Liver (tissue), 9 donors: ENCODE measurements around the gene C2orf76. TPM values are rescaled to one million over a fixed set of nuclear protein-coding genes. Genes with fewer than 3 reads are reported as not detected.
A peak's percentile ranks its signal among the peaks of the same experiment; 100 is the strongest.

Source experiments
- DNase-seq: peaks from one replicate; pipeline ENCODE4 v3.0.0-alpha.2; 2017; ENCODE audit warnings: low spot score
- H3K27ac ChIP-seq, 2 donors: one replicate each; pipeline ENCODE4 v1.7.0; 2013; ENCODE audit warnings: inconsistent platforms in 2 of 2, low read length in 2 of 2, control low read depth in 1 of 2, low read depth in 1 of 2, mild to moderate bottlenecking in 1 of 2
- H3K27me3 ChIP-seq, 4 donors: one replicate each; pipeline versions ENCODE4 v1.6.1 to v1.7.0; 2013; ENCODE audit warnings: low read length in 3 of 4, inconsistent platforms in 1 of 4, mild to moderate bottlenecking in 1 of 4, moderate library complexity in 1 of 4; ENCODE audit not compliant: control insufficient read depth in 4 of 4, insufficient read depth in 4 of 4
- H3K36me3 ChIP-seq, 4 donors: one replicate each; pipeline versions ENCODE4 v1.6.1 to v1.7.0; 2013; ENCODE audit warnings: low read length in 3 of 4, mild to moderate bottlenecking in 3 of 4, low read depth in 1 of 4, moderate library complexity in 1 of 4; ENCODE audit not compliant: control insufficient read depth in 4 of 4, insufficient read depth in 3 of 4
- H3K4me1 ChIP-seq, 4 donors: one replicate each; pipeline versions ENCODE4 v1.6.1 to v1.7.0; 2013; ENCODE audit warnings: low read length in 3 of 4, mild to moderate bottlenecking in 3 of 4, moderate library complexity in 1 of 4; ENCODE audit not compliant: control insufficient read depth in 4 of 4, insufficient read depth in 4 of 4
- H3K4me3 ChIP-seq, 3 donors: one replicate each; pipeline versions ENCODE4 v1.6.1 to v1.7.0; 2013; ENCODE audit warnings: low read length in 3 of 3, control low read depth in 1 of 3, low read depth in 1 of 3, mild to moderate bottlenecking in 1 of 3
- H3K9ac ChIP-seq, 2 donors: one replicate each; pipeline ENCODE4 v1.7.0; 2013; ENCODE audit warnings: low read length in 2 of 2, mild to moderate bottlenecking in 2 of 2, moderate library complexity in 2 of 2, control low read depth in 1 of 2, low read depth in 1 of 2
- H3K9me3 ChIP-seq, 4 donors: one replicate each; pipeline versions ENCODE4 v1.6.1 to v1.7.0; 2013; ENCODE audit warnings: low read length in 3 of 4; ENCODE audit not compliant: control insufficient read depth in 4 of 4
- CTCF ChIP-seq: fragments of 150-350 bp; IDR thresholded peaks from 2 replicates; pipeline ENCODE4 v1.5.1; 2017; ENCODE audit warnings: improper control_type of control experiment, low read depth, low read length; ENCODE audit not compliant: missing input control
- EGR1 ChIP-seq, 2 donors: IDR thresholded peaks; 2 replicates each; pipeline ENCODE4 v1.6.1; 2016 to 2018; ENCODE audit warnings: antibody characterized with exemption in 2 of 2, low read depth in 2 of 2
- FOXA1 ChIP-seq: IDR thresholded peaks from 2 replicates; pipeline ENCODE4 v1.6.1; 2016; ENCODE audit warnings: antibody characterized with exemption
- FOXA2 ChIP-seq: IDR thresholded peaks from 2 replicates; pipeline ENCODE4 v1.6.1; 2016; ENCODE audit warnings: antibody characterized with exemption
- GABPA ChIP-seq, 2 donors: IDR thresholded peaks in 1 of 2; conservative IDR thresholded peaks in 1 of 2; 2 replicates each; pipeline ENCODE4 v1.6.1; 2016; ENCODE audit warnings: antibody characterized with exemption in 2 of 2, mild to moderate bottlenecking in 1 of 2, moderate library complexity in 1 of 2
- HNF4A ChIP-seq, 2 donors: conservative IDR thresholded peaks; 2 replicates each; pipeline ENCODE4 v1.6.1; 2016; ENCODE audit warnings: antibody characterized with exemption in 2 of 2, mild to moderate bottlenecking in 2 of 2
- JUND ChIP-seq, 2 donors: IDR thresholded peaks; 2 replicates each; pipeline ENCODE4 v1.6.1; 2016; ENCODE audit warnings: antibody characterized with exemption in 2 of 2
- NR2F2 ChIP-seq: IDR thresholded peaks from 2 replicates; pipeline ENCODE4 v1.6.1; 2016; ENCODE audit warnings: antibody characterized with exemption
- RAD21 ChIP-seq, 2 donors: IDR thresholded peaks; 2 replicates each; pipeline ENCODE4 v1.6.1; 2016; ENCODE audit warnings: antibody characterized with exemption in 2 of 2, mild to moderate bottlenecking in 2 of 2
- REST ChIP-seq: IDR thresholded peaks from 2 replicates; pipeline ENCODE4 v1.6.1; 2016; ENCODE audit warnings: antibody characterized with exemption, mild to moderate bottlenecking
- RXRA ChIP-seq, 2 donors: IDR thresholded peaks; 2 replicates each; pipeline ENCODE4 v1.6.1; 2017 to 2018; ENCODE audit warnings: antibody characterized with exemption in 2 of 2, mild to moderate bottlenecking in 1 of 2
- SP1 ChIP-seq: IDR thresholded peaks from 2 replicates; pipeline ENCODE4 v1.6.1; 2018; ENCODE audit warnings: antibody characterized with exemption, mild to moderate bottlenecking
- TAF1 ChIP-seq: conservative IDR thresholded peaks from 2 replicates; pipeline ENCODE4 v1.6.1; 2016; ENCODE audit warnings: antibody characterized with exemption, mild to moderate bottlenecking
- YY1 ChIP-seq: IDR thresholded peaks from 2 replicates; pipeline ENCODE4 v1.6.1; 2016; ENCODE audit warnings: antibody characterized with exemption, mild to moderate bottlenecking
- ZBTB33 ChIP-seq: IDR thresholded peaks from 2 replicates; pipeline ENCODE4 v1.6.1; 2016; ENCODE audit warnings: antibody characterized with exemption
- WGBS: extraction: QIAGEN DNeasy Blood & Tissue Kit; methylation state at CpG from one replicate; pipeline ENCODE4 v1.1.7; 2013; 5-methylcytosine and 5-hydroxymethylcytosine counted together
- polyA plus RNA-seq, 2 donors: library from polyadenylated mRNA; stranded (reverse) in 1 of 2; unstranded in 1 of 2; fragments of 200-250 nt in 1 of 2; fragments of >200 nt in 1 of 2; fragmentation: Nextera tagmentation in 1 of 2; extraction: Ambion mirVana in 1 of 2; gene quantifications; one replicate each; pipeline versions ENCODE4 v1.2.1 to v1.2.3, GENCODE V29; 2013 to 2015
- total RNA-seq, 2 donors: library from RNA; depleted of rRNA; stranded (reverse); fragments of >200 nt; gene quantifications; one replicate each; pipeline ENCODE4 v1.2.3, GENCODE V29; 2014
- TF ChIP-seq, protein P1 (sequence below): IDR thresholded peaks from 2 replicates; pipeline ENCODE4 v1.6.1; 2016; ENCODE audit warnings: antibody characterized with exemption
- TF ChIP-seq, protein P2 (sequence below): IDR thresholded peaks from 2 replicates; pipeline ENCODE4 v1.6.1; 2016; ENCODE audit warnings: antibody characterized with exemption
- donor health status: healthy.
- donor health status: healthy.
- donor health status: healthy.
- donor health status: healthy.
- donor health status: healthy.

Gene C2orf76
- total and polyA plus RNA-seq, 4 donors = 2.7 to 6.3 (median 4.6) TPM

DNA sequence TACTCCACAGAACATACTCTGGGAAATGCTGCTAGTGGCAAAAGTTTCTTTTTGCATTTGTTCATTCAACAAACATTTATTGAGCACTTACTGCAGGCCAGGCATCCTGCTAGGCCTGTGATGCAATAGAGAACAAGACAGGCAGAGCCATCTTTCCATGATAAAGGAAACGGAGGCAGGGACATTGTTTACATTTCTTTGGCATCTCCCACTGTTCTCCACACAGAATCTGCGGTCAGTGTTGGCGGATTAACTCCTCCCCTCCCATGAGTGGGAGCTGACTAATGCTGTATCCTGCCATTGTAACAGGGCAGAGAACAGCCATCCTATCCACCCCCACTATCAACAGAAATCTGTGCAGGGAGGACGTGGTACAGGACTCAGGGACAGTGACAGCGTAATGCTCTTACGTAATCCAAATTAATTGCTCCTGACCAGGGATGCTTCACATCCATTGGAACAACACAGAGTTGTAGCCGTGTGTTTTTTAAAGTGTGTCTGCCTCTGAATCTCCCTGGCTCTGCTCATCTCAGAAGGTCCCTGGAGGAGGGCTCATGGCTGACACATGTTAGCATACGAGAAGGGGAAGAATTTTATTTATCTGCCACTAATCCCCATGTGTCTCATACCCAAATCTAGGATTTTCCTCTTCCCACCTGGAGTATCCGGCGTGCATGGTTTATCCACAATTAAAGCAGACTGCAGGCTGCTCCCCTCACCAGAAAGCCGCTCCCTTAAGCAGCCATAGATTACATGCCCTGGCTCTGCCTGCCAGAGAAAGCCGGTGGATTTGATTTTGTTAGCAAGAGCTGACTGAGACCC is 110.7 kb downstream of the C2orf76 start:
- Histone ChIP-seq H3K4me3 (no peak overlapping the region), H3K36me3 (peaks cover 14 to 65% (median 55%) of the 10 kb centered on the region in 4 donors), H3K9ac (no peak overlapping the region), H3K27me3 (no peaks in the 10 kb centered on the region), H3K9me3 (no peaks in the 10 kb centered on the region), H3K4me1 (peaks cover 0 to 8% (median 1%) of the 10 kb centered on the region in 4 donors), H3K27ac (no peak overlapping the region)
- TF ChIP-seq FOXA1 (peak; percentile 48), HNF4A (conservative IDR thresholded peaks at IDR 0.05) (peak in 1 of 2 donors; percentile 57), SP1 (no peak), NR2F2 (no peak), FOXA2 (peak; percentile 64), TAF1 (no peak), CTCF (no peak), EGR1 (IDR thresholded peaks at IDR 0.05; ENCODE audit: low read depth in 2 of 2) (peak in 1 of 2 donors; percentile 49), JUND (IDR thresholded peaks at IDR 0.05) (no peak), ZBTB33 (no peak), GABPA (IDR thresholded peaks at IDR 0.05 in 1 of 2, conservative IDR thresholded peaks at IDR 0.05 in 1 of 2) (no peak), RAD21 (IDR thresholded peaks at IDR 0.05) (no peak), RXRA (IDR thresholded peaks at IDR 0.05) (peak in 1 of 2 donors; percentile 64), YY1 (peak; percentile 52)
- TF ChIP-seq, protein P1, sequence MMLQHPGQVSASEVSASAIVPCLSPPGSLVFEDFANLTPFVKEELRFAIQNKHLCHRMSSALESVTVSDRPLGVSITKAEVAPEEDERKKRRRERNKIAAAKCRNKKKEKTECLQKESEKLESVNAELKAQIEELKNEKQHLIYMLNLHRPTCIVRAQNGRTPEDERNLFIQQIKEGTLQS = no peak
- TF ChIP-seq, protein P2, sequence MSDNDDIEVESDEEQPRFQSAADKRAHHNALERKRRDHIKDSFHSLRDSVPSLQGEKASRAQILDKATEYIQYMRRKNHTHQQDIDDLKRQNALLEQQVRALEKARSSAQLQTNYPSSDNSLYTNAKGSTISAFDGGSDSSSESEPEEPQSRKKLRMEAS = no peak
- DNase-seq = no peak
- WGBS = 68% methylated on average over 12 of the region's 12 CpGs

GRCh38 chr2:119254601-119255080 is 112.0 kb downstream of the C2orf76 start:
- WGBS = 95% methylated on average over 10 of the region's 10 CpGs
- no peak overlapping the region for H3K9ac ChIP-seq
- no peak overlapping the region for H3K4me3 ChIP-seq
- peaks cover 0 to 20% (median 5%) of the 10 kb centered on the region in 4 donors for H3K4me1 ChIP-seq
- no peaks in the 10 kb centered on the region for H3K27me3 ChIP-seq
- no peak for TF ChIP-seq HNF4A (conservative IDR thresholded peaks at IDR 0.05)
- no peak for TF ChIP-seq JUND (IDR thresholded peaks at IDR 0.05)
- TF ChIP-seq RXRA (IDR thresholded peaks at IDR 0.05) = no peak
- no peak for TF ChIP-seq REST
- no peak for TF ChIP-seq TAF1
- no peak for DNase-seq
- H3K9me3 ChIP-seq = no peaks in the 10 kb centered on the region
- H3K36me3 ChIP-seq = peaks cover 14 to 67% (median 62%) of the 10 kb centered on the region in 4 donors
- H3K27ac ChIP-seq = no peak overlapping the region
